ENCODE results near the gene TPM2. TPM values are rescaled to one million over a fixed set of nuclear protein-coding genes. Genes with fewer than 3 reads are reported as not detected.

TPM2 gene
- polyA plus RNA-seq, 1 experiment: 1,727 TPM

GRCh38 chr9:35682520-35683315 is 7.0 kb downstream of the TPM2 start:
- no peak for DNase-seq (ENCODE audit: low read depth)
- POLR2A ChIA-PET: no interaction called here
- Histone ChIP-seq H3K27me3 (ENCODE audit: control insufficient read depth, insufficient read depth, low read length) (no peaks in the 10 kb centered on the region), H3K36me3 (ENCODE audit: control insufficient read depth, insufficient read depth, low read length) (peaks cover 45% of the 10 kb centered on the region), H3K4me3 (ENCODE audit: low read depth, low read length) (no peak overlapping the region)
- CTCF ChIA-PET: interaction anchor here (1.1 to 3.5 kb wide), 5 partner anchors 9 to 71 kb away, joined by 3 to 20 read pairs (median 3); partner anchors contain the start of gene CA9
- no peak for TF ChIP-seq CTCF (IDR thresholded peaks at IDR 0.05; ENCODE audit: insufficient read depth, low read depth, low read length)

- POLR2A ChIA-PET: no interaction called here
- CTCF ChIA-PET: interaction anchor here (1.4 to 1.6 kb wide), 2 partner anchors 14 to 50 kb away, joined by 3 to 4 read pairs; partner anchors contain the start of genes CREB3 and TLN1
- no peak for TF ChIP-seq CTCF (IDR thresholded peaks at IDR 0.05; ENCODE audit: insufficient read depth, low read depth, low read length)
- H3K4me3 ChIP-seq (ENCODE audit: low read depth, low read length): no peak overlapping the region
- DNase-seq (ENCODE audit: low read depth): no peak
- H3K36me3 ChIP-seq (ENCODE audit: control insufficient read depth, insufficient read depth, low read length): peaks cover 45% of the 10 kb centered on the region
- no peaks in the 10 kb centered on the region for H3K27me3 ChIP-seq (ENCODE audit: control insufficient read depth, insufficient read depth, low read length)
Observed at GRCh38 chr9:35682051-35682450, 7.7 kb downstream of the TPM2 start.

- TF ChIP-seq CTCF (IDR thresholded peaks at IDR 0.05; ENCODE audit: insufficient read depth, low read depth, low read length): no peak
- Histone ChIP-seq H3K4me3 (ENCODE audit: low read depth, low read length) (no peak overlapping the region), H3K27me3 (ENCODE audit: control insufficient read depth, insufficient read depth, low read length) (no peaks in the 10 kb centered on the region), H3K36me3 (ENCODE audit: control insufficient read depth, insufficient read depth, low read length) (peaks cover 42% of the 10 kb centered on the region)
- no peak for DNase-seq (ENCODE audit: low read depth)
- CTCF ChIA-PET: interaction anchor here (1.4 to 1.6 kb wide), 2 partner anchors 15 to 51 kb away, joined by 3 to 4 read pairs; partner anchors contain the start of genes CREB3 and TLN1
- POLR2A ChIA-PET: interaction anchor here (1.1 kb wide), 1 partner anchor 9 kb away, joined by 4 read pairs; no protein-coding TSS in a partner anchor
Observed at GRCh38 chr9:35681341-35682002, 8.3 kb downstream of the TPM2 start.

- ChIA-PET POLR2A (interaction anchor here (0.7 to 1.9 kb wide), 4 partner anchors 8 to 52 kb away, joined by 3 to 6 read pairs (median 4); partner anchors contain the start of gene CREB3), CTCF (interaction anchor here (1.0 to 1.7 kb wide), 5 partner anchors 16 to 70 kb away, joined by 3 to 8 read pairs (median 4); partner anchors contain the start of genes ARHGEF39, CCDC107, CREB3 and TLN1)
- DNase-seq (ENCODE audit: low read depth): no peak
Observed at GRCh38 chr9:35680331-35681105, 9.2 kb downstream of the TPM2 start.

More at GRCh38 chr9:35680331-35681105, 9.2 kb downstream of the TPM2 start:
- no peak overlapping the region for H3K4me3 ChIP-seq (ENCODE audit: low read depth, low read length)
- peaks cover 35% of the 10 kb centered on the region for H3K36me3 ChIP-seq (ENCODE audit: control insufficient read depth, insufficient read depth, low read length)
- no peaks in the 10 kb centered on the region for H3K27me3 ChIP-seq (ENCODE audit: control insufficient read depth, insufficient read depth, low read length)
- TF ChIP-seq CTCF (IDR thresholded peaks at IDR 0.05; ENCODE audit: insufficient read depth, low read depth, low read length): no peak

Measured in BJ (cell line).